Measurements from ENCODE around the gene ERC2.

- no peak for TF ChIP-seq POLR2A (IDR thresholded peaks at IDR 0.05; ENCODE audit: extremely low read depth, insufficient read length)
- TF ChIP-seq, protein P1, sequence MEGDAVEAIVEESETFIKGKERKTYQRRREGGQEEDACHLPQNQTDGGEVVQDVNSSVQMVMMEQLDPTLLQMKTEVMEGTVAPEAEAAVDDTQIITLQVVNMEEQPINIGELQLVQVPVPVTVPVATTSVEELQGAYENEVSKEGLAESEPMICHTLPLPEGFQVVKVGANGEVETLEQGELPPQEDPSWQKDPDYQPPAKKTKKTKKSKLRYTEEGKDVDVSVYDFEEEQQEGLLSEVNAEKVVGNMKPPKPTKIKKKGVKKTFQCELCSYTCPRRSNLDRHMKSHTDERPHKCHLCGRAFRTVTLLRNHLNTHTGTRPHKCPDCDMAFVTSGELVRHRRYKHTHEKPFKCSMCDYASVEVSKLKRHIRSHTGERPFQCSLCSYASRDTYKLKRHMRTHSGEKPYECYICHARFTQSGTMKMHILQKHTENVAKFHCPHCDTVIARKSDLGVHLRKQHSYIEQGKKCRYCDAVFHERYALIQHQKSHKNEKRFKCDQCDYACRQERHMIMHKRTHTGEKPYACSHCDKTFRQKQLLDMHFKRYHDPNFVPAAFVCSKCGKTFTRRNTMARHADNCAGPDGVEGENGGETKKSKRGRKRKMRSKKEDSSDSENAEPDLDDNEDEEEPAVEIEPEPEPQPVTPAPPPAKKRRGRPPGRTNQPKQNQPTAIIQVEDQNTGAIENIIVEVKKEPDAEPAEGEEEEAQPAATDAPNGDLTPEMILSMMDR (IDR thresholded peaks at IDR 0.05; ENCODE audit: low read depth, low read length) = no peak
- TF ChIP-seq MYC (IDR thresholded peaks at IDR 0.05; ENCODE audit: low read depth, low read length) = no peak
Observed at GRCh38 chr3:55607175-55607574, 861.1 kb downstream of the ERC2 start.

Measured in NB4 (cell line).